ENCODE data around the gene ZNF700.

The ZNF700 gene

GRCh38 chr19:11987405-11988281 lies 62.7 kb downstream of the ZNF700 start (continued):
- TF ChIP-seq ZNF518A (tag by site-specific recombination; conservative IDR thresholded peaks at IDR 0.05; ENCODE audit: low read depth) (peak; percentile 35; the same call in 1 of the 2 replicates), ZBTB11 (tag by site-specific recombination; conservative IDR thresholded peaks at IDR 0.05; ENCODE audit: low read depth) (peak; percentile 83), ZFP69B (tag by site-specific recombination; IDR thresholded peaks at IDR 0.05) (no peak), ZFP37 (tag by site-specific recombination; IDR thresholded peaks at IDR 0.05) (peak; percentile 20; the same call in 1 of the 2 replicates), MEIS1 (CRISPR knock-in tag; IDR thresholded peaks at IDR 0.05; ENCODE audit: borderline replicate concordance) (no peak), PRDM2 (tag by site-specific recombination; IDR thresholded peaks at IDR 0.05; ENCODE audit: borderline replicate concordance) (no peak), OSR2 (tag by site-specific recombination; IDR thresholded peaks at IDR 0.05) (no peak), REST (tag by site-specific recombination; IDR thresholded peaks at IDR 0.05) (no peak), ZFHX2 (tag by site-specific recombination; conservative IDR thresholded peaks at IDR 0.05) (no peak), SP7 (tag by site-specific recombination; IDR thresholded peaks at IDR 0.05) (no peak), KLF9 (tag by site-specific recombination; IDR thresholded peaks at IDR 0.05; ENCODE audit: low read depth) (peak; percentile 10; the same call in 1 of the 2 replicates), ZNF571 (tag by site-specific recombination; IDR thresholded peaks at IDR 0.05) (no peak), ZNF548 (tag by site-specific recombination; IDR thresholded peaks at IDR 0.05) (peak; percentile 80), ZNF600 (tag by site-specific recombination; IDR thresholded peaks at IDR 0.05) (peak; percentile 58; the same call in 1 of the 2 replicates), ZNF335 (tag by site-specific recombination; conservative IDR thresholded peaks at IDR 0.05) (peak; percentile 93), ZNF76 (tag by site-specific recombination; IDR thresholded peaks at IDR 0.05; ENCODE audit: borderline replicate concordance, low read depth) (peak; percentile 22; the same call in 1 of the 2 replicates), ZNF169 (tag by site-specific recombination; IDR thresholded peaks at IDR 0.05) (no peak)
